ENCODE measurements around the gene MAP1LC3A. TPM values are rescaled to one million over a fixed set of nuclear protein-coding genes. Genes with fewer than 3 reads are reported as not detected.

The MAP1LC3A gene
- total and polyA plus RNA-seq, 7 donors = 27.4 to 90.5 (median 35.5) TPM

DNA sequence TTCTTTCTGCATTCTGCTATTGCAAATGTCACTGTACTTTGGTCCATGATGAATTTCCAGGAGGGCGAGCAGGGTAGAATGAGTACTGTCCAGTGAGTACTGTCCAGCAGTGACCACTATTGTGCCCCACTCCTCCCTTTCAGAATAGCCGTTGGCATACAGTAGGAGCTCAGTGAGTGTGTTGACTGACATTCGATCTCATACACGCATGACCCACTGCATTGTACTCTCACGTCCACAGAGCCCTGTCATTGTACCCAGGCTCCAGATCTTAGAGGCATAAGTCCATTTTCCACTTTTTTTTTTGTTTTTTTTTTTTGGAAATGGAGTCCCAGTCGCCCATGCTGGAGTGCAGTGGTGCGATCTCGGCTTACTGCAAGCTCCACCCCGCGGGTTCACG, 34.1 kb upstream of the MAP1LC3A start:
- WGBS, 3 donors = 81 to 83% (median 81%) methylated on average over 10 to 11 of the region's 11 CpGs
- intact Hi-C loops (cut with DNase I) = loop anchor here (5.0 to 10.0 kb wide), 2 partner anchors 212 to 330 kb away; no protein-coding TSS in a partner anchor

GRCh38 chr20:34525342-34525708, 33.2 kb upstream of the MAP1LC3A start:
- no peak for ATAC-seq
- Histone ChIP-seq H3K4me3 (no peak overlapping the region), H3K36me3 (ENCODE audit: insufficient read depth in 1 of 2, low read depth in 1 of 2) (peaks cover 0 to 39% of the 10 kb centered on the region in 2 donors), H3K4me1 (peaks cover 56% of the 10 kb centered on the region), H3K9me3 (no peaks in the 10 kb centered on the region), H3K27me3 (ENCODE audit: insufficient read depth in 3 of 3, low read length in 2 of 3) (no peaks in the 10 kb centered on the region), H3K27ac (peak overlapping the region; percentile 79)
- no peak for DNase-seq
- 86 to 93% (median 92%) methylated on average over 7 of the region's 7 CpGs for WGBS, 3 donors
- TF ChIP-seq, protein P1, sequence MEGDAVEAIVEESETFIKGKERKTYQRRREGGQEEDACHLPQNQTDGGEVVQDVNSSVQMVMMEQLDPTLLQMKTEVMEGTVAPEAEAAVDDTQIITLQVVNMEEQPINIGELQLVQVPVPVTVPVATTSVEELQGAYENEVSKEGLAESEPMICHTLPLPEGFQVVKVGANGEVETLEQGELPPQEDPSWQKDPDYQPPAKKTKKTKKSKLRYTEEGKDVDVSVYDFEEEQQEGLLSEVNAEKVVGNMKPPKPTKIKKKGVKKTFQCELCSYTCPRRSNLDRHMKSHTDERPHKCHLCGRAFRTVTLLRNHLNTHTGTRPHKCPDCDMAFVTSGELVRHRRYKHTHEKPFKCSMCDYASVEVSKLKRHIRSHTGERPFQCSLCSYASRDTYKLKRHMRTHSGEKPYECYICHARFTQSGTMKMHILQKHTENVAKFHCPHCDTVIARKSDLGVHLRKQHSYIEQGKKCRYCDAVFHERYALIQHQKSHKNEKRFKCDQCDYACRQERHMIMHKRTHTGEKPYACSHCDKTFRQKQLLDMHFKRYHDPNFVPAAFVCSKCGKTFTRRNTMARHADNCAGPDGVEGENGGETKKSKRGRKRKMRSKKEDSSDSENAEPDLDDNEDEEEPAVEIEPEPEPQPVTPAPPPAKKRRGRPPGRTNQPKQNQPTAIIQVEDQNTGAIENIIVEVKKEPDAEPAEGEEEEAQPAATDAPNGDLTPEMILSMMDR (IDR thresholded peaks at IDR 0.05) = no peak
- intact Hi-C loops (cut with DNase I) = loop anchor here in 1 of 2 donors (10.0 kb wide), 1 partner anchor 331 kb away; no protein-coding TSS in a partner anchor

More for the DNA sequence above, 34.1 kb upstream of the MAP1LC3A start:
- peak in 1 of 4 donors; percentile 16 for ATAC-seq
- Histone ChIP-seq H3K4me3 (no peak overlapping the region), H3K9me3 (no peaks in the 10 kb centered on the region), H3K4me1 (peaks cover 63% of the 10 kb centered on the region), H3K36me3 (ENCODE audit: insufficient read depth in 1 of 2, low read depth in 1 of 2) (peaks cover 0 to 36% of the 10 kb centered on the region in 2 donors), H3K27ac (peak overlapping the region; percentile 79), H3K27me3 (ENCODE audit: insufficient read depth in 3 of 3, low read length in 2 of 3) (no peaks in the 10 kb centered on the region)
- no peak for DNase-seq
- TF ChIP-seq, protein P1 (IDR thresholded peaks at IDR 0.05) = no peak

- Histone ChIP-seq H3K4me1 (peaks cover 51% of the 10 kb centered on the region), H3K27ac (peak overlapping the region; percentile 79), H3K36me3 (ENCODE audit: insufficient read depth in 1 of 2, low read depth in 1 of 2) (peaks cover 0 to 44% of the 10 kb centered on the region in 2 donors), H3K9me3 (no peaks in the 10 kb centered on the region), H3K4me3 (no peak overlapping the region), H3K27me3 (ENCODE audit: insufficient read depth in 3 of 3, low read length in 2 of 3) (no peaks in the 10 kb centered on the region)
- TF ChIP-seq, protein P1 (IDR thresholded peaks at IDR 0.05) = no peak
- peak; percentile 86 to 92 for DNase-seq
- intact Hi-C loops (cut with DNase I) = loop anchor here in 1 of 2 donors (10.0 kb wide), 1 partner anchor 331 kb away; no protein-coding TSS in a partner anchor
- ATAC-seq = peak; percentile 82 to 89 (median 88)
- 30 to 36% (median 34%) methylated on average over 14 of the region's 14 CpGs for WGBS, 3 donors
Measured at GRCh38 chr20:34525709-34526416, 32.7 kb upstream of the MAP1LC3A start.

DNA sequence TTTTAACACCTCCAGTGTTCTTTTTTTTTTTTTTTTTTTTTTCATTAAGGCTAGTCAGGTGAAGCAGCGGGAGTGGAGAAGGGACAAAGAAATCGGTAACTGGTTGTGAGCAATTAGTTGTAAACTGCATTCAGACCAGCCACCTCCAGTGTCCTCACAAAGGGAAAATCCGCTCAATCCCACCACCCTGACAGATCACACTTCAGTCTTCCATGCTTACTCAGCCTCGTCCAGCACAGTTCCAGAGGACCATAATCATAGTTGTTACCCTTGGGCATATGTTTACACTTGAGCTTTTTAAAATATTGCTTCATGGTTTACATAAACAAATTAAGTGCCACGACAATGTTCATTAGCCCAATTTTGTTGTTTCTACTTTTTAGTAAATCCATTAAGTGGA, 32.1 kb upstream of the MAP1LC3A start:
- Histone ChIP-seq H3K36me3 (ENCODE audit: insufficient read depth in 1 of 2, low read depth in 1 of 2) (peaks cover 0 to 48% of the 10 kb centered on the region in 2 donors), H3K4me3 (no peak overlapping the region), H3K27me3 (ENCODE audit: insufficient read depth in 3 of 3, low read length in 2 of 3) (no peaks in the 10 kb centered on the region), H3K4me1 (peaks cover 46% of the 10 kb centered on the region), H3K27ac (peak overlapping the region; percentile 79), H3K9me3 (no peaks in the 10 kb centered on the region)
- TF ChIP-seq, protein P1 (IDR thresholded peaks at IDR 0.05) = no peak
- intact Hi-C loops (cut with DNase I) = loop anchor here in 1 of 2 donors (10.0 kb wide), 1 partner anchor 332 kb away; no protein-coding TSS in a partner anchor
- 86 to 93% (median 93%) methylated on average over 5 of the region's 5 CpGs for WGBS, 3 donors
- ATAC-seq (no peak), DNase-seq (no peak)
